ENCODE data around the gene MTMR11.
"Not testable (repeated sequence)": the region's sequence is repeated elsewhere in the genome, so short reads cannot be mapped to it uniquely, and the experiment has no call there.

Gene MTMR11

DNA sequence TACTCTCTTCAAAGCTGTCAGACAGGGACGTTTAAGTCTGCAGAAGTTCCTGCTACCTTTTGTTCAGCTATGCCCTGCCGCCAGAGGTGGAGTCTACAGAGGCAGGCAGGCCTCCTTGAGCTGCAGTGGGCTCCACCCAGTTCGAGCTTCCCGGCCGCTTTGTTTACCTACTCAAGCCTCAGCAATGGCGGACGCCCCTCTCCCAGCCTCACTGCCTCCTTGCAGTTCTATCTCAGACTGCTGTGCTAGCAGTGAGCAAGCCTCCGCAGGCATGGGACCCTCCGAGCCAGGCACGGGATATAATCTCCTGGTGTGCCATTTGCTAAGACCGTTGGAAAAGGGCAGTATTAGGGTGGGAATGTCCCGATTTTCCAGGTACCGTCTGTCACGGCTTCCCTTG lies 20.9 kb upstream of the MTMR11 start:
- H3K27ac ChIP-seq (ENCODE audit: insufficient read depth in 1 of 2, low read depth in 1 of 2, low read length in 2 of 2, poor library complexity in 1 of 2, severe bottlenecking in 2 of 2); H3K36me3 ChIP-seq (ENCODE audit: control insufficient read depth in 4 of 4, insufficient read depth in 4 of 4, low read length in 3 of 4); H3K4me1 ChIP-seq (ENCODE audit: control extremely low read depth in 1 of 4, control insufficient read depth in 4 of 4, insufficient read depth in 4 of 4, low read length in 3 of 4); H3K27me3 ChIP-seq (replicated peaks in 2 of 5; ENCODE audit: control insufficient read depth in 4 of 5, insufficient read depth in 5 of 5, low read length in 4 of 5); POLR2A ChIA-PET; DNase-seq; H3K4me3 ChIP-seq (ENCODE audit: control insufficient read depth in 1 of 7, extremely low read depth in 1 of 7, insufficient read depth in 4 of 7, low read depth in 2 of 7, low read length in 6 of 7); CTCF ChIA-PET; H3K9me3 ChIP-seq (ENCODE audit: control extremely low read depth in 1 of 5, control insufficient read depth in 4 of 5, insufficient read depth in 2 of 5, low read depth in 1 of 5, low read length in 4 of 5): not testable (repeated sequence)
- over 99% methylated on average over 11 of the region's 14 CpGs for WGBS (ENCODE audit: insufficient coverage)

DNA sequence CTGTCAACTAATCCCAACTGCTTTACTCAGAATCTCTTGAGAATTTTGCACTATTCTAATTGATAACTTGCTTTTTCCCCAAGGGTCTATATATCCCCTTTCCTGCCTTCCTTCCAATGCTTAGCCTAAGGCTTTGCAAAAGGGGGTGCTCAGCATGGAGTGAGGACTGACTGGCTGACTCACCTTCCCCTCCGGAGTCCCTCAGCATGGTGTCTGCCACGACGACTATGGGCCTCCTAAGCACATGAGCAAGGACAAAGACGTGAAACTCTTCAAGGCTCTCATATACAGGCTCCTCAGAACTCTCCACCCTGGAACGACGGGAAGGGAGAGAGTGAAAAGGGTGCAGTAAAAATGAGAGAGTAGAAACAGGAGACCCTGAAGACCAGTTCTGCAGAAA lies 13.2 kb upstream of the MTMR11 start:
- POLR2A ChIA-PET = no interaction called here
- Histone ChIP-seq H3K4me1 (ENCODE audit: control extremely low read depth in 1 of 4, control insufficient read depth in 4 of 4, insufficient read depth in 4 of 4, low read length in 3 of 4) (no peaks in the 10 kb centered on the region), H3K36me3 (ENCODE audit: control insufficient read depth in 4 of 4, insufficient read depth in 4 of 4, low read length in 3 of 4) (no peaks in the 10 kb centered on the region), H3K27ac (ENCODE audit: insufficient read depth in 1 of 2, low read depth in 1 of 2, low read length in 2 of 2, poor library complexity in 1 of 2, severe bottlenecking in 2 of 2) (no peak overlapping the region), H3K9me3 (ENCODE audit: control extremely low read depth in 1 of 5, control insufficient read depth in 4 of 5, insufficient read depth in 2 of 5, low read depth in 1 of 5, low read length in 4 of 5) (no peaks in the 10 kb centered on the region), H3K4me3 (ENCODE audit: control insufficient read depth in 1 of 7, extremely low read depth in 1 of 7, insufficient read depth in 4 of 7, low read depth in 2 of 7, low read length in 6 of 7) (no peak overlapping the region), H3K27me3 (replicated peaks in 2 of 5; ENCODE audit: control insufficient read depth in 4 of 5, insufficient read depth in 5 of 5, low read length in 4 of 5) (no peaks in the 10 kb centered on the region)
- WGBS (ENCODE audit: insufficient coverage) = 100% methylated on average over 6 of the region's 6 CpGs
- CTCF ChIA-PET = interaction anchor here (0.6 kb wide), 1 partner anchor 17 kb away, joined by 3 read pairs; no protein-coding TSS in a partner anchor
- DNase-seq = no peak

DNA sequence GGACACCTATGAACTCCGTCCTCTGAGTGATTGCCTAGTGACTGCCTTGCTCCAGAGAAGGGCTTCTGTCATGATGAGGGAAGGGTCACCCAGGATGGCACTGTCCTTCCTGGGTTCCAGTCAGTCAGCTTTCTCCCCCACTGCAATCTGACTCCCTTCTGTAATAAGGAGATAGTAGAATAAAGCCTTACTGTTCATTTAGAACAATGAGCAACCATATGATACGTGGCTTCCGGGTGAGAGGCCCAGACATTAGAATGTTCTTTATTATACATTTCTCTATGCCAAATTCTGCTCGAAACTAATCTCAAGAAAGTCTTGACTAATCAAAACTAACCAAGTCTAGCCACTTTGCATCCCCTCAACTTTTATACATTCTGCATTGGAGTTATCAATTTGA lies 8.5 kb upstream of the MTMR11 start:
- no peak overlapping the region for H3K4me3 ChIP-seq (ENCODE audit: control insufficient read depth in 1 of 7, extremely low read depth in 1 of 7, insufficient read depth in 4 of 7, low read depth in 2 of 7, low read length in 6 of 7)
- 98% methylated on average over 4 of the region's 4 CpGs for WGBS (ENCODE audit: insufficient coverage)

DNA sequence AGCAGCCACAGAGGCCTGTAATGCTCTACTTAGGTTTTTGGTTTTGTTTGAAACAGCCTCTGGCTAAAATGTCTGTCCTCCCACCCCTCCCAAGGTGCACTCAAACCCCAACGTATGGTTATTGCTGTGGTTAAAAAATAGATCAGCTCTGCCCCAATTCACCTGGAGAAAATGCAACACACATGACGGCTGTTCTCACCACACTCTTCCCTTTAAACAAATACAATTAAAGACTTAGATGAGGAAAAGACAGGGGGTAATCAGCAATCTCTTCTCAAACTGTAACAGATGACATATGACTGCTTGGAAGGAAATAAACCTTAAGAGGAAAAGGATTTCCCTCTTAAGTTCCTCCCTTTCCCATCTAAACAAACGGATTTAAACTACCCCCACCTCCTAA lies 6.2 kb upstream of the MTMR11 start:
- no CpG with 5 or more reads among the region's 3 CpGs for WGBS (ENCODE audit: insufficient coverage)

More for the DNA sequence above, 8.5 kb upstream of the MTMR11 start:
- H3K27me3 ChIP-seq (replicated peaks in 2 of 5; ENCODE audit: control insufficient read depth in 4 of 5, insufficient read depth in 5 of 5, low read length in 4 of 5) = no peaks in the 10 kb centered on the region
- ChIA-PET CTCF (interaction anchor here (1.1 to 2.2 kb wide), 2 partner anchors 12 to 118 kb away, joined by 3 to 8 read pairs; no protein-coding TSS in a partner anchor), POLR2A (no interaction called here)
- no peak for DNase-seq
- H3K9me3 ChIP-seq (ENCODE audit: control extremely low read depth in 1 of 5, control insufficient read depth in 4 of 5, insufficient read depth in 2 of 5, low read depth in 1 of 5, low read length in 4 of 5) = no peaks in the 10 kb centered on the region
- no peaks in the 10 kb centered on the region for H3K4me1 ChIP-seq (ENCODE audit: control extremely low read depth in 1 of 4, control insufficient read depth in 4 of 4, insufficient read depth in 4 of 4, low read length in 3 of 4)
- no peak overlapping the region for H3K27ac ChIP-seq (ENCODE audit: insufficient read depth in 1 of 2, low read depth in 1 of 2, low read length in 2 of 2, poor library complexity in 1 of 2, severe bottlenecking in 2 of 2)
- no peaks in the 10 kb centered on the region for H3K36me3 ChIP-seq (ENCODE audit: control insufficient read depth in 4 of 4, insufficient read depth in 4 of 4, low read length in 3 of 4)

DNA sequence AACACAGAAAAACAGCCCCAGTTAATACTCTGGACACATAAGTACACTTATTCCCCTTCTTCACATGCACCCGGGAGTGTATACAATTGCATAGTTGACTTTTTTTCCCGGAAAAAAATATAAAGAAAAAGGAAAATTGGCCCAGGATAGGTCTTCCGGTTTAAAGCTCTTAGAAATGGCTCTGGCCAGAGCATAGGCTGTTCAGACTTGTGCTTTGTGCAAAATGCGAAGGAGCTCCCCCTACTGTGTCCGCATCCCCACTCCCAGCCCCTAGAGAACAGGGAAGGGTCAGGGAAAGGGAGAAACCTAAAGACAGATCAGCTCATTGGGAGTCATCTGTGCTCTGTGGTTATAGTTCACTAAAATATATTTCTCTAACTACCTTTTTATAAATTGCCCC lies 5.5 kb upstream of the MTMR11 start:
- Histone ChIP-seq H3K4me3 (ENCODE audit: control insufficient read depth in 1 of 7, extremely low read depth in 1 of 7, insufficient read depth in 4 of 7, low read depth in 2 of 7, low read length in 6 of 7) (no peak overlapping the region), H3K36me3 (ENCODE audit: control insufficient read depth in 4 of 4, insufficient read depth in 4 of 4, low read length in 3 of 4) (no peaks in the 10 kb centered on the region), H3K27me3 (replicated peaks in 2 of 5; ENCODE audit: control insufficient read depth in 4 of 5, insufficient read depth in 5 of 5, low read length in 4 of 5) (no peaks in the 10 kb centered on the region), H3K27ac (ENCODE audit: insufficient read depth in 1 of 2, low read depth in 1 of 2, low read length in 2 of 2, poor library complexity in 1 of 2, severe bottlenecking in 2 of 2) (no peak overlapping the region), H3K4me1 (ENCODE audit: control extremely low read depth in 1 of 4, control insufficient read depth in 4 of 4, insufficient read depth in 4 of 4, low read length in 3 of 4) (peaks cover 0 to 21% (median 12%) of the 10 kb centered on the region in 4 experiments), H3K9me3 (ENCODE audit: control extremely low read depth in 1 of 5, control insufficient read depth in 4 of 5, insufficient read depth in 2 of 5, low read depth in 1 of 5, low read length in 4 of 5) (no peaks in the 10 kb centered on the region)
- CTCF ChIA-PET = interaction anchor here (0.7 to 1.7 kb wide), 3 partner anchors 8 to 70 kb away, joined by 3 read pairs; no protein-coding TSS in a partner anchor
- POLR2A ChIA-PET = no interaction called here
- 85% methylated on average over 2 of the region's 5 CpGs for WGBS (ENCODE audit: insufficient coverage)
- DNase-seq = no peak

More for the DNA sequence above, 6.2 kb upstream of the MTMR11 start:
- peaks cover 0 to 14% (median 6%) of the 10 kb centered on the region in 4 experiments for H3K4me1 ChIP-seq (ENCODE audit: control extremely low read depth in 1 of 4, control insufficient read depth in 4 of 4, insufficient read depth in 4 of 4, low read length in 3 of 4)
- ChIA-PET POLR2A (no interaction called here), CTCF (interaction anchor here (0.7 to 1.7 kb wide), 3 partner anchors 9 to 19 kb away, joined by 3 to 4 read pairs (median 3); no protein-coding TSS in a partner anchor)
- no peak overlapping the region for H3K27ac ChIP-seq (ENCODE audit: insufficient read depth in 1 of 2, low read depth in 1 of 2, low read length in 2 of 2, poor library complexity in 1 of 2, severe bottlenecking in 2 of 2)
- H3K36me3 ChIP-seq (ENCODE audit: control insufficient read depth in 4 of 4, insufficient read depth in 4 of 4, low read length in 3 of 4) = no peaks in the 10 kb centered on the region
- no peaks in the 10 kb centered on the region for H3K27me3 ChIP-seq (replicated peaks in 2 of 5; ENCODE audit: control insufficient read depth in 4 of 5, insufficient read depth in 5 of 5, low read length in 4 of 5)
- DNase-seq = no peak
- no peak overlapping the region for H3K4me3 ChIP-seq (ENCODE audit: control insufficient read depth in 1 of 7, extremely low read depth in 1 of 7, insufficient read depth in 4 of 7, low read depth in 2 of 7, low read length in 6 of 7)
- no peaks in the 10 kb centered on the region for H3K9me3 ChIP-seq (ENCODE audit: control extremely low read depth in 1 of 5, control insufficient read depth in 4 of 5, insufficient read depth in 2 of 5, low read depth in 1 of 5, low read length in 4 of 5)

DNA sequence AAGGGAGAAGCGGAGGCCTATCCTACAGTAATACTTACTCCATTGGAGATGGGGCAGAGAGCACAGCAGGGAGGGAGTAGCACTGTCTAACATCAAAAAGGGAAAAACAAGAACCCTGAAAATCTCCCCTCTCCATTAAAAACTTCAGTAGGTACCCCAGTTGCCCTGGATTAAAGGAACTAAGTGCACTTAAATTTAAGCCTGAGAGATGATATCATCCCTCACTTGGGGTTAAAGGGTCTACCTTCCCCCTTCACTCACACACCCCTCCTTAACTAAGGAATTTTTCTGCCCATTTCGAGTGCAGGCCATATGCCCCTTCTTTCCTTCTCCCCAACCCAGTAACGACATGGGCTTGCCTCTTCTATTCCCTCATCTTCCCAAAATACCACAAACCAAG lies 3.7 kb upstream of the MTMR11 start:
- CTCF ChIA-PET = interaction anchor here (2.4 kb wide), 1 partner anchor 11 kb away, joined by 12 read pairs; no protein-coding TSS in a partner anchor
- H3K27ac ChIP-seq (ENCODE audit: insufficient read depth in 1 of 2, low read depth in 1 of 2, low read length in 2 of 2, poor library complexity in 1 of 2, severe bottlenecking in 2 of 2) = no peak overlapping the region
- 94% methylated on average over 2 of the region's 3 CpGs for WGBS (ENCODE audit: insufficient coverage)
- H3K4me3 ChIP-seq (ENCODE audit: control insufficient read depth in 1 of 7, extremely low read depth in 1 of 7, insufficient read depth in 4 of 7, low read depth in 2 of 7, low read length in 6 of 7) = no peak overlapping the region
- no peaks in the 10 kb centered on the region for H3K9me3 ChIP-seq (ENCODE audit: control extremely low read depth in 1 of 5, control insufficient read depth in 4 of 5, insufficient read depth in 2 of 5, low read depth in 1 of 5, low read length in 4 of 5)
- no peaks in the 10 kb centered on the region for H3K36me3 ChIP-seq (ENCODE audit: control insufficient read depth in 4 of 4, insufficient read depth in 4 of 4, low read length in 3 of 4)
- no peaks in the 10 kb centered on the region for H3K27me3 ChIP-seq (replicated peaks in 2 of 5; ENCODE audit: control insufficient read depth in 4 of 5, insufficient read depth in 5 of 5, low read length in 4 of 5)
- DNase-seq = no peak
- peaks cover 0 to 24% (median 13%) of the 10 kb centered on the region in 4 experiments for H3K4me1 ChIP-seq (ENCODE audit: control extremely low read depth in 1 of 4, control insufficient read depth in 4 of 4, insufficient read depth in 4 of 4, low read length in 3 of 4)
- POLR2A ChIA-PET = no interaction called here

DNA sequence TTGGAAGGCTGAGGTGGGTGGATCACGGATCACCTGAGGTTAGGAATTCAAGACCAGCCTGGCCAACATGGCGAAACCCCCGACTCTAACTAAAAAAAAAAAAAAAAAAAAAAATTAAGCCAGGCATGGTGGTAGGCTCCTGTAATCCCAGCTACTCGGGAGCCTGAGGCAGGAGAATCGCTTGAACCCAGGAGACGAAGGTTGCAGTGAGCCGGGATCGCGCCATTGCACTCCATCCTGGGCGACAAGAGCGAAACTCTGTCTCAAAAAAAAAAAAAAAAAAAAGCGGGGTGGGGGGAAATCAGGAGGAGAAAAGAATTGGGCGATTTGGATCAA lies 2.0 kb upstream of the MTMR11 start:
- CTCF ChIA-PET = interaction anchor here (1.6 to 2.4 kb wide), 2 partner anchors 10 to 112 kb away, joined by 3 to 12 read pairs; no protein-coding TSS in a partner anchor
- H3K9me3 ChIP-seq (ENCODE audit: control extremely low read depth in 1 of 5, control insufficient read depth in 4 of 5, insufficient read depth in 2 of 5, low read depth in 1 of 5, low read length in 4 of 5); H3K4me3 ChIP-seq (ENCODE audit: control insufficient read depth in 1 of 7, extremely low read depth in 1 of 7, insufficient read depth in 4 of 7, low read depth in 2 of 7, low read length in 6 of 7); H3K27ac ChIP-seq (ENCODE audit: insufficient read depth in 1 of 2, low read depth in 1 of 2, low read length in 2 of 2, poor library complexity in 1 of 2, severe bottlenecking in 2 of 2); H3K27me3 ChIP-seq (replicated peaks in 2 of 5; ENCODE audit: control insufficient read depth in 4 of 5, insufficient read depth in 5 of 5, low read length in 4 of 5); DNase-seq; H3K36me3 ChIP-seq (ENCODE audit: control insufficient read depth in 4 of 4, insufficient read depth in 4 of 4, low read length in 3 of 4): not testable (repeated sequence)
- WGBS (ENCODE audit: insufficient coverage) = 94% methylated on average over 3 of the region's 13 CpGs
- peaks cover 0 to 24% (median 13%) of the 10 kb centered on the region in 4 experiments for H3K4me1 ChIP-seq (ENCODE audit: control extremely low read depth in 1 of 4, control insufficient read depth in 4 of 4, insufficient read depth in 4 of 4, low read length in 3 of 4)
- POLR2A ChIA-PET = interaction anchor here (0.8 to 0.9 kb wide), 2 partner anchors 11 to 51 kb away, joined by 3 read pairs; a partner anchor contains a TSS
